ENCODE data around the gene WIZ.

DNA sequence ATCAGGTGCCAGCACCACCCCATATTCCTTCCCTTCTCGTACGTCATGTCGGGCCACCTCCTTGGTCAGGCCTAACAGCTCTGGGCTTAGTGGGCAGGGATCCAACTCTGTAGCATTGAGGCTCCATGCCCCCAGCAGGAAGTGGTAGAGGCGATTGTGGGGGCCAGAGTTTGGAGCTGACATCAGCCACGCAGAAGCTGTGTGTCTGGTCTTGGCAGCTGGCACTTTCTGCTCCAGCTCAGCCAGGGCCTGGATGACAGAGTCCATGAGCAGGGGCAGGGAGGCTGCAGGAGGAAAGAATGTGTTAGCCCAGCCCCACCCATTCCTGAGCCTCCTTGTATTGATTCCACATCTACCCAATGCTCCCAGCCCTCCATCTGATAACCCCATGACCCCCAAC is 26.6 kb upstream of the WIZ start:
- TF ChIP-seq, protein P1, sequence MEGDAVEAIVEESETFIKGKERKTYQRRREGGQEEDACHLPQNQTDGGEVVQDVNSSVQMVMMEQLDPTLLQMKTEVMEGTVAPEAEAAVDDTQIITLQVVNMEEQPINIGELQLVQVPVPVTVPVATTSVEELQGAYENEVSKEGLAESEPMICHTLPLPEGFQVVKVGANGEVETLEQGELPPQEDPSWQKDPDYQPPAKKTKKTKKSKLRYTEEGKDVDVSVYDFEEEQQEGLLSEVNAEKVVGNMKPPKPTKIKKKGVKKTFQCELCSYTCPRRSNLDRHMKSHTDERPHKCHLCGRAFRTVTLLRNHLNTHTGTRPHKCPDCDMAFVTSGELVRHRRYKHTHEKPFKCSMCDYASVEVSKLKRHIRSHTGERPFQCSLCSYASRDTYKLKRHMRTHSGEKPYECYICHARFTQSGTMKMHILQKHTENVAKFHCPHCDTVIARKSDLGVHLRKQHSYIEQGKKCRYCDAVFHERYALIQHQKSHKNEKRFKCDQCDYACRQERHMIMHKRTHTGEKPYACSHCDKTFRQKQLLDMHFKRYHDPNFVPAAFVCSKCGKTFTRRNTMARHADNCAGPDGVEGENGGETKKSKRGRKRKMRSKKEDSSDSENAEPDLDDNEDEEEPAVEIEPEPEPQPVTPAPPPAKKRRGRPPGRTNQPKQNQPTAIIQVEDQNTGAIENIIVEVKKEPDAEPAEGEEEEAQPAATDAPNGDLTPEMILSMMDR (IDR thresholded peaks at IDR 0.05), result no peak
- TF ChIP-seq POLR2AphosphoS5 (IDR thresholded peaks at IDR 0.05), result no peak
- no peak for TF ChIP-seq EP300 (IDR thresholded peaks at IDR 0.05)
